Astrocyte (in vitro differentiated cells and primary cell): Measurements from ENCODE around the gene SGTA. TPM values are rescaled to one million over a fixed set of nuclear protein-coding genes. Genes with fewer than 3 reads are reported as not detected.

ENCODE experiments used
- DNase-seq: peaks from one replicate; pipeline ENCODE4 v3.0.0-alpha.2; 2010; ENCODE audit warnings: low read depth
- FAIRE-seq: peaks from 2 replicates; lab custom pipeline; 2011; peaks lifted over from hg19 to GRCh38; lab: Jason Lieb, UNC
- H2AFZ ChIP-seq: 2 replicates; pipeline ENCODE4 v1.6.0; 2012; ENCODE audit warnings: low read depth, low read length, inconsistent platforms
- H3K27ac ChIP-seq: 2 replicates; pipeline ENCODE4 v1.5.1; 2011; ENCODE audit warnings: low read depth, low read length, inconsistent platforms
- H3K27me3 ChIP-seq: 2 replicates; pipeline ENCODE4 v1.6.0; 2011; ENCODE audit warnings: low read length, inconsistent platforms; ENCODE audit not compliant: insufficient read depth
- H3K36me3 ChIP-seq: 2 replicates; pipeline ENCODE4 v1.5.1; 2011; ENCODE audit warnings: low read length, inconsistent platforms; ENCODE audit not compliant: insufficient read depth
- H3K4me1 ChIP-seq: 2 replicates; pipeline ENCODE4 v1.5.1; 2011; ENCODE audit warnings: low read length, inconsistent platforms; ENCODE audit not compliant: insufficient read depth
- H3K4me2 ChIP-seq: 2 replicates; pipeline ENCODE4 v1.6.0; 2012; ENCODE audit warnings: low read length, inconsistent platforms
- H3K4me3 ChIP-seq: 2 replicates; pipeline ENCODE4 v1.5.1; 2011; ENCODE audit warnings: low read depth, mild to moderate bottlenecking, low read length, inconsistent platforms; ENCODE audit not compliant: insufficient read depth
- H3K79me2 ChIP-seq: 2 replicates; pipeline ENCODE4 v1.6.0; 2012; ENCODE audit warnings: mild to moderate bottlenecking, low read length, inconsistent platforms; ENCODE audit not compliant: insufficient read depth
- H3K9ac ChIP-seq: 2 replicates; pipeline ENCODE4 v1.6.0; 2012; ENCODE audit warnings: mild to moderate bottlenecking, low read length, inconsistent platforms
- H3K9me3 ChIP-seq: 2 replicates; pipeline ENCODE4 v1.5.1; 2012; ENCODE audit warnings: low read depth, mild to moderate bottlenecking, low read length, inconsistent platforms; ENCODE audit not compliant: insufficient read depth
- H4K20me1 ChIP-seq: 2 replicates; pipeline ENCODE4 v1.6.0; 2012; ENCODE audit warnings: low read length, inconsistent platforms; ENCODE audit not compliant: insufficient read depth
- H3K27ac Mint-ChIP-seq: one replicate; pipeline ENCODE4 v1.8.0; 2021; ENCODE audit warnings: mild to moderate bottlenecking, mixed read lengths; ENCODE audit not compliant: unreplicated experiment
- H3K27me3 Mint-ChIP-seq: one replicate; pipeline ENCODE4 v1.8.0; 2021; ENCODE audit warnings: low read depth, mixed read lengths; ENCODE audit not compliant: unreplicated experiment
- H3K36me3 Mint-ChIP-seq: one replicate; pipeline ENCODE4 v1.8.0; 2021; ENCODE audit warnings: low read depth, mixed read lengths; ENCODE audit not compliant: unreplicated experiment
- H3K4me1 Mint-ChIP-seq: one replicate; pipeline ENCODE4 v1.8.0; 2021; ENCODE audit warnings: low read depth, mixed read lengths; ENCODE audit not compliant: unreplicated experiment
- H3K4me3 Mint-ChIP-seq: one replicate; pipeline ENCODE4 v1.8.0; 2021; ENCODE audit warnings: mild to moderate bottlenecking, moderate library complexity, mixed read lengths; ENCODE audit not compliant: unreplicated experiment
- H3K9me3 Mint-ChIP-seq: one replicate; pipeline ENCODE4 v1.8.0; 2021; ENCODE audit warnings: mild to moderate bottlenecking, mixed read lengths; ENCODE audit not compliant: unreplicated experiment
- EZH2 ChIP-seq: IDR thresholded peaks from 2 replicates; pipeline ENCODE4 v1.6.1; 2012; ENCODE audit warnings: mild to moderate bottlenecking, low read length, inconsistent platforms; ENCODE audit not compliant: insufficient read depth
- total RNA-seq: library from RNA; stranded (reverse); gene quantifications from 2 replicates; pipeline ENCODE4 v1.2.1, GENCODE V29; 2021
- TF ChIP-seq, protein P1 (sequence below): IDR thresholded peaks from 2 replicates; pipeline ENCODE4 v1.5.1; 2011; ENCODE audit warnings: low read depth, mild to moderate bottlenecking, inconsistent platforms, low read length, moderate library complexity; ENCODE audit not compliant: insufficient read depth

SGTA gene
- total RNA-seq, 1 donor from 2014 or later: 76.1 TPM

DNA sequence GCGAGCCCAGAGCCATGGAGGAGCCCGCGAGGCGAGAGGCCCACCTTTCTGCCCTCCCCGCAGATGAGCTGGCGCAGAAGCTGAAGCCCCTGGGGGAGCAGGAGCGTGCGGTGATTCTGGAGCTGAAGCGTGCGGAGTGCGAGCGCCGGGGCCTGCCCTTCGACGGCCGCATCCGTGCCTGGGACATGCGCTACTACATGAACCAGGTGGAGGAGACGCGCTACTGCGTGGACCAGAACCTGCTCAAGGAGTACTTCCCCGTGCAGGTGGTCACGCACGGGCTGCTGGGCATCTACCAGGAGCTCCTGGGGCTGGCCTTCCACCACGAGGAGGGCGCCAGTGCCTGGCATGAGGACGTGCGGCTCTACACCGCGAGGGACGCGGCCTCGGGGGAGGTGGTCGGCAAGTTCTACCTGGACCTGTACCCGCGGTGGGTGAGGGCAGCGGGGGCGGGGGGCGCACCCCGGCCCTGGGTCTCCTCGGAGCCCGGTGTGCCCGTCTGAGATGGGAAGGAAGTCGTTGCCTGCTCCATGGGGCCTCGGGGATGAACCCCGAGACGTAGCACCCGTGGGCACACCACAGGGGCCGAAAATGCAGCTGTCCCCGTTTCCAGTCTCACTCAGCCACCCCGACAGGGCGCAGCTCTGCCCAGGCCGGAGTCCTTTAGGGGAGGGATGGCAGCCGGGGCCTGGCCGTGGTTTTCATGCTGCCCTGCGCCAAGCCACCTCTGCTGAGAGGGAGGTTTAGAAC lies 24.5 kb upstream of the SGTA start:
- Histone ChIP-seq H3K79me2 (no peaks in the 10 kb centered on the region), H3K4me1 (no peaks in the 10 kb centered on the region), H3K27me3 (no peaks in the 10 kb centered on the region), H3K36me3 (peaks cover 2% of the 10 kb centered on the region), H3K27ac (no peak overlapping the region), H2AFZ (no peak overlapping the region), H3K9ac (no peak overlapping the region), H3K9me3 (no peaks in the 10 kb centered on the region), H3K4me2 (no peak overlapping the region), H4K20me1 (no peaks in the 10 kb centered on the region), H3K4me3 (no peak overlapping the region)
- H3K27ac Mint-ChIP-seq: no peak overlapping the region
- FAIRE-seq (no peak), DNase-seq (no peak)
- H3K4me1 Mint-ChIP-seq: no peaks in the 10 kb centered on the region
- TF ChIP-seq, protein P1, sequence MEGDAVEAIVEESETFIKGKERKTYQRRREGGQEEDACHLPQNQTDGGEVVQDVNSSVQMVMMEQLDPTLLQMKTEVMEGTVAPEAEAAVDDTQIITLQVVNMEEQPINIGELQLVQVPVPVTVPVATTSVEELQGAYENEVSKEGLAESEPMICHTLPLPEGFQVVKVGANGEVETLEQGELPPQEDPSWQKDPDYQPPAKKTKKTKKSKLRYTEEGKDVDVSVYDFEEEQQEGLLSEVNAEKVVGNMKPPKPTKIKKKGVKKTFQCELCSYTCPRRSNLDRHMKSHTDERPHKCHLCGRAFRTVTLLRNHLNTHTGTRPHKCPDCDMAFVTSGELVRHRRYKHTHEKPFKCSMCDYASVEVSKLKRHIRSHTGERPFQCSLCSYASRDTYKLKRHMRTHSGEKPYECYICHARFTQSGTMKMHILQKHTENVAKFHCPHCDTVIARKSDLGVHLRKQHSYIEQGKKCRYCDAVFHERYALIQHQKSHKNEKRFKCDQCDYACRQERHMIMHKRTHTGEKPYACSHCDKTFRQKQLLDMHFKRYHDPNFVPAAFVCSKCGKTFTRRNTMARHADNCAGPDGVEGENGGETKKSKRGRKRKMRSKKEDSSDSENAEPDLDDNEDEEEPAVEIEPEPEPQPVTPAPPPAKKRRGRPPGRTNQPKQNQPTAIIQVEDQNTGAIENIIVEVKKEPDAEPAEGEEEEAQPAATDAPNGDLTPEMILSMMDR: no peak
- peaks cover 11% of the 10 kb centered on the region for H3K36me3 Mint-ChIP-seq
- H3K9me3 Mint-ChIP-seq: no peaks in the 10 kb centered on the region
- no peaks in the 10 kb centered on the region for H3K27me3 Mint-ChIP-seq
- no peak overlapping the region for H3K4me3 Mint-ChIP-seq

DNA sequence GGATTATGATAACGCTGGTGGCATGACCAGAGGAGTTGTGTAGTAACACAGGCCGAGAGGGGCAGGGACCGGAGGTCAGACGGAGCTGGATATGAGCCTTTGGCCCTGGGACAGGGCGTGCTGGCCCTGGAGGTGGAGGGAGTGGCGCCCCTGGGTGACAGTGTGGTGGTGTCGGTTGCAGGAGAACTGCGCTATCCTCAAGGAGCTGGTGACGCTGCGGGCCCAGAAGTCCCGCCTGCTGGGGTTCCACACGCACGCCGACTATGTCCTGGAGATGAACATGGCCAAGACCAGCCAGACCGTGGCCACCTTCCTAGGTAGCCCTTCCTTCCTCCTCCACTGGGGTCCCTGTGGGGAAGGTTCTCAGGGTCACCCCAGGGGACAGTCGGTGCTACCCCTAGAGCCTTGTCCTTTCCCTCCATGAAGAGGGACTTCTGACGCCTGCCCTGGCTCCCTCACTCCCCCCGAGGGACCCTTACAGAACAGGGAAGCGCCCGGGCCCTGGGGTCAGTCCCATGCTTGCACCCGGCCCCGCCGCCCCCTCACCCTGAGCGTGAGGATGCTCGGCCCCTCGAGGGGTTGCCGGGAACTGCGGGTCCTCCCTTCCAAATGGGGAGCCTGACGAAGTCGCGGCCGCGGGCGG lies 23.8 kb upstream of the SGTA start:
- H3K36me3 ChIP-seq: peaks cover 2% of the 10 kb centered on the region
- no peak overlapping the region for H3K27ac Mint-ChIP-seq

More for the DNA sequence above, 23.8 kb upstream of the SGTA start:
- Histone ChIP-seq H3K27ac (no peak overlapping the region), H3K27me3 (no peaks in the 10 kb centered on the region), H3K4me3 (no peak overlapping the region), H3K9me3 (no peaks in the 10 kb centered on the region), H3K79me2 (no peaks in the 10 kb centered on the region), H4K20me1 (no peaks in the 10 kb centered on the region), H3K4me2 (no peak overlapping the region), H3K4me1 (no peaks in the 10 kb centered on the region), H2AFZ (no peak overlapping the region), H3K9ac (no peak overlapping the region)
- no peaks in the 10 kb centered on the region for H3K4me1 Mint-ChIP-seq
- H3K4me3 Mint-ChIP-seq: no peak overlapping the region
- no peaks in the 10 kb centered on the region for H3K27me3 Mint-ChIP-seq
- no peaks in the 10 kb centered on the region for H3K9me3 Mint-ChIP-seq
- TF ChIP-seq, protein P1: no peak
- no peak for TF ChIP-seq EZH2
- peaks cover 13% of the 10 kb centered on the region for H3K36me3 Mint-ChIP-seq
- FAIRE-seq (no peak), DNase-seq (no peak)
